ENCODE results near the gene LPIN1.

DNA sequence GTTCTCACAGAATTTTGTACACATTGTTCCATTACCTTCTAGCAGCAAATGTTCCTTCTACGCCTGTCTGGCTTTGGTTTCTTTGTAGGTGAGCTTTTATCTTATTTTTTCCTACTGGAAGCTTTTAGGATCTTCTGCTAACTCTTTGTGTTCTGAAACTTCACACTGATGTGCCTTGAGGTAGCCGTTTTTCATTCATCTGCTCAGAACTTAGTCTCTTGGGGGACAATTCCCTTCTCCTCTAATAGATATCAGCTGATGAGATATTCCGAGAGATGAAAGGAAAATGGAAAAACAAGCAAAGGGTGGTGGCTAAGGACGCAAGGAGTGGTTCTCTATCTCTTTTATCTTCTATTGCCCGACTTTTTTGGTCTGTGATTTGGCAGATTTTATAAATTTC is 27.8 kb upstream of the LPIN1 start:
- TF ChIP-seq, protein P1, sequence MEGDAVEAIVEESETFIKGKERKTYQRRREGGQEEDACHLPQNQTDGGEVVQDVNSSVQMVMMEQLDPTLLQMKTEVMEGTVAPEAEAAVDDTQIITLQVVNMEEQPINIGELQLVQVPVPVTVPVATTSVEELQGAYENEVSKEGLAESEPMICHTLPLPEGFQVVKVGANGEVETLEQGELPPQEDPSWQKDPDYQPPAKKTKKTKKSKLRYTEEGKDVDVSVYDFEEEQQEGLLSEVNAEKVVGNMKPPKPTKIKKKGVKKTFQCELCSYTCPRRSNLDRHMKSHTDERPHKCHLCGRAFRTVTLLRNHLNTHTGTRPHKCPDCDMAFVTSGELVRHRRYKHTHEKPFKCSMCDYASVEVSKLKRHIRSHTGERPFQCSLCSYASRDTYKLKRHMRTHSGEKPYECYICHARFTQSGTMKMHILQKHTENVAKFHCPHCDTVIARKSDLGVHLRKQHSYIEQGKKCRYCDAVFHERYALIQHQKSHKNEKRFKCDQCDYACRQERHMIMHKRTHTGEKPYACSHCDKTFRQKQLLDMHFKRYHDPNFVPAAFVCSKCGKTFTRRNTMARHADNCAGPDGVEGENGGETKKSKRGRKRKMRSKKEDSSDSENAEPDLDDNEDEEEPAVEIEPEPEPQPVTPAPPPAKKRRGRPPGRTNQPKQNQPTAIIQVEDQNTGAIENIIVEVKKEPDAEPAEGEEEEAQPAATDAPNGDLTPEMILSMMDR (conservative IDR thresholded peaks at IDR 0.05) = no peak
- no peak for TF ChIP-seq ZFX (IDR thresholded peaks at IDR 0.05)
